GM18498 (cell line): Measurements from ENCODE around the gene FHOD3.
"Not testable (repeated sequence)": the region's sequence is repeated elsewhere in the genome, so short reads cannot be mapped to it uniquely, and the experiment has no call there.

Experiments
- ATAC-seq: cut with Tn5 transposase; IDR thresholded peaks from one replicate; pipeline ENCODE4 v1.9.1; 2021; ENCODE audit warnings: mild to moderate bottlenecking, moderate library complexity; ENCODE audit not compliant: unreplicated experiment

Gene FHOD3

GRCh38 chr18:36812678-36813077 lies 515.2 kb downstream of the FHOD3 start:
- ATAC-seq: no peak

- ATAC-seq: no peak
Observed at GRCh38 chr18:36813101-36813775, 515.7 kb downstream of the FHOD3 start.

GRCh38 chr18:36813824-36814223 lies 516.3 kb downstream of the FHOD3 start:
- no peak for ATAC-seq

GRCh38 chr18:36814994-36815393 lies 517.5 kb downstream of the FHOD3 start:
- no peak for ATAC-seq

GRCh38 chr18:36816096-36816495 lies 518.6 kb downstream of the FHOD3 start:
- ATAC-seq: not testable (repeated sequence)

GRCh38 chr18:36817039-36817438 lies 519.5 kb downstream of the FHOD3 start:
- no peak for ATAC-seq

- ATAC-seq: no peak
Observed at GRCh38 chr18:36818652-36819051, 521.1 kb downstream of the FHOD3 start.

GRCh38 chr18:36819621-36820020 lies 522.1 kb downstream of the FHOD3 start:
- no peak for ATAC-seq

- no peak for ATAC-seq
Observed at GRCh38 chr18:36821681-36822080, 524.2 kb downstream of the FHOD3 start.

- ATAC-seq: no peak
Observed at GRCh38 chr18:36825526-36825925, 528.0 kb downstream of the FHOD3 start.

GRCh38 chr18:36826556-36826955 lies 529.0 kb downstream of the FHOD3 start:
- ATAC-seq: no peak

- no peak for ATAC-seq
Observed at GRCh38 chr18:36828157-36828629, 530.7 kb downstream of the FHOD3 start.

GRCh38 chr18:36828630-36829361 lies 531.3 kb downstream of the FHOD3 start, which contains the start of the genes KIAA1328 and TPGS2:
KIAA1328 (plus strand) TSS chr18:36829127; CDS start chr18:36829139, 12 bp downstream.
TPGS2 (minus strand) TSS chr18:36829002; CDS start chr18:36828767, 235 bp downstream.
- ATAC-seq: peak; percentile 95
